Esophagus squamous epithelium (tissue), 4 donors: Measurements from ENCODE around the gene MAIP1.

Experiments
- POLR2A ChIP-seq, 4 donors: fragments of 450-650 bp; IDR thresholded peaks; one replicate each; pipeline ENCODE4 v1.6.1; 2017; ENCODE audit warnings: antibody characterized with exemption in 4 of 4, mild to moderate bottlenecking in 4 of 4, moderate library complexity in 3 of 4
- TF ChIP-seq, protein P1 (sequence below), 6 experiments: fragments of 450-650 bp in 4 of 6; fragments of 200-600 bp in 2 of 6; sonication (generic) in 2 of 6; IDR thresholded peaks; one replicate each; pipeline ENCODE4 v1.5.1; 2016 to 2019; ENCODE audit warnings: antibody characterized with exemption in 6 of 6, mild to moderate bottlenecking in 4 of 6, moderate library complexity in 4 of 6

DNA sequence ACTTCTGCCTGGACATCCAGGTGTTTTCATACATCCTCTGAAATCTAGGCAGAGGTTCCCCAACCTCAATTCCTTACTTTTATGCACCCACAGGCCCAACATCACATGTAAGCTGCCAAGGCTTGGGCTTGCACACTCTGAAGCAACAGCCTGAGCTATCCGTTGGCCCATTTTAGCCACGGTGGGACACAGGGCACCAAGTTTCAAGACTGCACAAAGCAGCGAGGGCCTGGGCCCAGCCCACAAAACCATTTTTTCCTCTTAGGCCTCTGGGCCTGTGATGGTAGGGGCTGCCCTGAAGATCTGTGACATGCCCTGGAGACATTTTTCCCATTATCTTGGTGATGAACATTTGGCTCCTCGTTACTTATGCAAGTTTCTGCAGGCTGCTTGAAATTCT lies 38.4 kb upstream of the MAIP1 start:
- TF ChIP-seq, protein P1, sequence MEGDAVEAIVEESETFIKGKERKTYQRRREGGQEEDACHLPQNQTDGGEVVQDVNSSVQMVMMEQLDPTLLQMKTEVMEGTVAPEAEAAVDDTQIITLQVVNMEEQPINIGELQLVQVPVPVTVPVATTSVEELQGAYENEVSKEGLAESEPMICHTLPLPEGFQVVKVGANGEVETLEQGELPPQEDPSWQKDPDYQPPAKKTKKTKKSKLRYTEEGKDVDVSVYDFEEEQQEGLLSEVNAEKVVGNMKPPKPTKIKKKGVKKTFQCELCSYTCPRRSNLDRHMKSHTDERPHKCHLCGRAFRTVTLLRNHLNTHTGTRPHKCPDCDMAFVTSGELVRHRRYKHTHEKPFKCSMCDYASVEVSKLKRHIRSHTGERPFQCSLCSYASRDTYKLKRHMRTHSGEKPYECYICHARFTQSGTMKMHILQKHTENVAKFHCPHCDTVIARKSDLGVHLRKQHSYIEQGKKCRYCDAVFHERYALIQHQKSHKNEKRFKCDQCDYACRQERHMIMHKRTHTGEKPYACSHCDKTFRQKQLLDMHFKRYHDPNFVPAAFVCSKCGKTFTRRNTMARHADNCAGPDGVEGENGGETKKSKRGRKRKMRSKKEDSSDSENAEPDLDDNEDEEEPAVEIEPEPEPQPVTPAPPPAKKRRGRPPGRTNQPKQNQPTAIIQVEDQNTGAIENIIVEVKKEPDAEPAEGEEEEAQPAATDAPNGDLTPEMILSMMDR (IDR thresholded peaks at IDR 0.05) = no peak
- no peak for TF ChIP-seq POLR2A (IDR thresholded peaks at IDR 0.05)
